ENCODE results near the gene CXCR3. TPM values are rescaled to one million over a fixed set of nuclear protein-coding genes. Genes with fewer than 3 reads are reported as not detected.
"Not testable (repeated sequence)": the region's sequence is repeated elsewhere in the genome, so short reads cannot be mapped to it uniquely, and the experiment has no call there.

Gene CXCR3
- total and polyA plus RNA-seq, 8 donors = 0.17 to 1.7 (median 0.28) TPM; not detected in 2

GRCh38 chrX:71579136-71579989 lies 38.9 kb downstream of the CXCR3 start:
- H3K27me3 ChIP-seq = no peaks in the 10 kb centered on the region
- no peaks in the 10 kb centered on the region for H3K9me3 ChIP-seq
- TF ChIP-seq CTCF (IDR thresholded peaks at IDR 0.05) = no peak
- H3K4me3 ChIP-seq = no peak overlapping the region
- H3K36me3 ChIP-seq = peaks cover 0 to 41% of the 10 kb centered on the region in 2 donors
- intact Hi-C loops (cut with DNase I) = no loop called here
- ATAC-seq = no peak
- no peaks in the 10 kb centered on the region for H3K4me1 ChIP-seq
- H3K27ac ChIP-seq = no peak overlapping the region
- no peak for DNase-seq

GRCh38 chrX:71578253-71579135 lies 39.8 kb downstream of the CXCR3 start, which contains the start of gene GCNA:
Gene GCNA, plus strand, starts transcription at chrX:71578437. Its CDS starts 2,385 bp downstream, at chrX:71580822.
- no peak for DNase-seq
- Histone ChIP-seq H3K27ac (peak within 1 kb of the TSS in 1 of 2 donors; percentile 13), H3K27me3 (no peaks in the 10 kb centered on the region), H3K9me3 (no peaks in the 10 kb centered on the region), H3K4me3 (no peak within 1 kb of the TSS), H3K4me1 (no peaks in the 10 kb centered on the region), H3K36me3 (peaks cover 0 to 49% of the 10 kb centered on the region in 2 donors)
- TF ChIP-seq CTCF (IDR thresholded peaks at IDR 0.05) = no peak
- intact Hi-C loops (cut with DNase I) = no loop called here
- ATAC-seq = no peak

DNA sequence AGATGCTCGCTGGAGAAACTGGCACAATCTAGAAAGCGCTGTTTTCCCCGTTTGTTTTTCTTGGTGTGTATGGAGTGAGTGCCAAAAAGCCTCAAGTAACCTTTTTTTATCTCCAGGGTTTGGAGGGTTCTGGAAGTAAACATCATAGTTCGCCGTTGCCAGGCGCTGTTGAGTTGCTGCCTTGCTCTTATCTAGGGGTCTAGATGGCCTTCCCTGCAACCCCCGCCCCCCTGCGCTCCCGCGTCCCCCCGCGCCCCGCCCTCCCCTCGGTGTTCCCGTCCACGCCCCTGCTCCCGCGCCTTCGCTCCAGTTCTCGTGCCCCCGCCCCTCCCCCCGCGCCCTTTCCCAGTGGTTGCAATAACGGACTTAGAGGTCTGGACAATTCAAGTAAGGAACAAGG lies 40.6 kb downstream of the CXCR3 start:
- Histone ChIP-seq H3K36me3 (peaks cover 0 to 57% of the 10 kb centered on the region in 2 donors), H3K9me3 (no peaks in the 10 kb centered on the region), H3K27me3 (no peaks in the 10 kb centered on the region), H3K4me3 (no peak overlapping the region), H3K4me1 (no peaks in the 10 kb centered on the region), H3K27ac (peak overlapping the region in 1 of 2 donors; percentile 13)
- TF ChIP-seq CTCF (IDR thresholded peaks at IDR 0.05) = no peak
- peak; percentile 64 for ATAC-seq
- intact Hi-C loops (cut with DNase I) = no loop called here
- DNase-seq = peak in 1 of 4 donors; percentile 16

- ATAC-seq (no peak), DNase-seq (no peak)
- no peaks in the 10 kb centered on the region for H3K27me3 ChIP-seq
- H3K4me1 ChIP-seq = no peaks in the 10 kb centered on the region
- H3K9me3 ChIP-seq = no peaks in the 10 kb centered on the region
- H3K36me3 ChIP-seq = peaks cover 0 to 86% of the 10 kb centered on the region in 2 donors
- TF ChIP-seq CTCF (IDR thresholded peaks at IDR 0.05) = no peak
- intact Hi-C loops (cut with DNase I) = no loop called here
- H3K4me3 ChIP-seq = no peak overlapping the region
- no peak overlapping the region for H3K27ac ChIP-seq
Measured at GRCh38 chrX:71573590-71573989, 44.7 kb downstream of the CXCR3 start.

- H3K9me3 ChIP-seq; H3K27ac ChIP-seq; H3K4me3 ChIP-seq; H3K4me1 ChIP-seq; H3K27me3 ChIP-seq; intact Hi-C loops (cut with DNase I): not testable (repeated sequence)
- ATAC-seq = peak; percentile 79
- peaks cover 0 to 100% of the 10 kb centered on the region in 2 donors for H3K36me3 ChIP-seq
- DNase-seq = peak in 2 of 4 donors; percentile 36 to 41
Measured at GRCh38 chrX:71571390-71571789, 46.9 kb downstream of the CXCR3 start.

Other genes with a start within 250 kb of the CXCR3 start
- 100 to 1,000 TPM; 117 to 118 TPM for gene OGT, start 85.4 kb downstream of the CXCR3 start, total RNA-seq
- 100 to 1,000 TPM; 242 to 325 (median 291) TPM for gene OGT, start 85.4 kb downstream of the CXCR3 start, polyA plus RNA-seq (ENCODE audit: insufficient read length in 6 of 6)
- 1 to 10 TPM in 1 of 2 donors, under 1 TPM in 1; 0.64 to 3.2 TPM for gene GCNA, start 40.1 kb downstream of the CXCR3 start, total RNA-seq
- gene GCNA, start 40.1 kb downstream of the CXCR3 start, polyA plus RNA-seq (ENCODE audit: insufficient read length in 6 of 6) = 1 to 10 TPM; 2.0 to 2.7 (median 2.3) TPM
- gene CXorf49, start 99.8 kb upstream of the CXCR3 start, total RNA-seq = not detected
- under 1 TPM in 1 of 6 donors, not detected in 5; 0.43 TPM for gene CXorf49, start 99.8 kb upstream of the CXCR3 start, polyA plus RNA-seq (ENCODE audit: insufficient read length in 6 of 6)
- not detected for gene CXorf49B, start 144.8 kb upstream of the CXCR3 start, total RNA-seq
- under 1 TPM in 1 of 6 donors, not detected in 5; 0.43 TPM for gene CXorf49B, start 144.8 kb upstream of the CXCR3 start, polyA plus RNA-seq (ENCODE audit: insufficient read length in 6 of 6)